AG04450 (cell line): Measurements from ENCODE around the gene LGMN. TPM values are rescaled to one million over a fixed set of nuclear protein-coding genes. Genes with fewer than 3 reads are reported as not detected.

Source experiments
- CTCF ChIA-PET: fragments of 300-600, 350-600 bp; formaldehyde crosslinking; extraction: SDS; loops from one replicate; lab custom pipeline; 2022; ENCODE audit warnings: antibody characterized with exemption, inconsistent platforms; lab: Charles Lee
- POLR2A ChIA-PET: fragments of 350-600 bp; formaldehyde crosslinking; extraction: SDS; loops from one replicate; lab custom pipeline; 2021; ENCODE audit warnings: antibody characterized with exemption, inconsistent platforms; lab: Yijun Ruan, JAX
- DNase-seq: peaks from one replicate; pipeline ENCODE4 v3.0.0-alpha.2; 2011; ENCODE audit warnings: low read depth, low spot score
- H3K27ac ChIP-seq: one replicate; pipeline ENCODE4 v1.5.1; 2012; ENCODE audit warnings: low read depth, low read length, control low read depth
- H3K27me3 ChIP-seq: one replicate; pipeline ENCODE4 v1.6.0; 2012; ENCODE audit warnings: low read length; ENCODE audit not compliant: control insufficient read depth, insufficient read depth
- H3K4me3 ChIP-seq: 2 replicates; pipeline ENCODE4 v1.5.1; 2011; ENCODE audit warnings: mild to moderate bottlenecking, low read depth, low read length, control low read depth
- H3K9me3 ChIP-seq: 2 replicates; pipeline ENCODE4 v1.5.1; 2012; ENCODE audit warnings: low read length; ENCODE audit not compliant: control insufficient read depth, insufficient read depth
- polyA plus RNA-seq: library from polyadenylated mRNA; depleted of rRNA; stranded (reverse); fragments of >200 nt; gene quantifications from 2 replicates; pipeline ENCODE4 v1.2.3, GENCODE V29; 2011
- TF ChIP-seq, protein P1 (sequence below): IDR thresholded peaks from 2 replicates; pipeline ENCODE4 v1.5.1; 2011; ENCODE audit warnings: low read depth, low read length, control low read depth, inconsistent platforms

The LGMN gene
- polyA plus RNA-seq, 1 experiment = 21.8 TPM

DNA sequence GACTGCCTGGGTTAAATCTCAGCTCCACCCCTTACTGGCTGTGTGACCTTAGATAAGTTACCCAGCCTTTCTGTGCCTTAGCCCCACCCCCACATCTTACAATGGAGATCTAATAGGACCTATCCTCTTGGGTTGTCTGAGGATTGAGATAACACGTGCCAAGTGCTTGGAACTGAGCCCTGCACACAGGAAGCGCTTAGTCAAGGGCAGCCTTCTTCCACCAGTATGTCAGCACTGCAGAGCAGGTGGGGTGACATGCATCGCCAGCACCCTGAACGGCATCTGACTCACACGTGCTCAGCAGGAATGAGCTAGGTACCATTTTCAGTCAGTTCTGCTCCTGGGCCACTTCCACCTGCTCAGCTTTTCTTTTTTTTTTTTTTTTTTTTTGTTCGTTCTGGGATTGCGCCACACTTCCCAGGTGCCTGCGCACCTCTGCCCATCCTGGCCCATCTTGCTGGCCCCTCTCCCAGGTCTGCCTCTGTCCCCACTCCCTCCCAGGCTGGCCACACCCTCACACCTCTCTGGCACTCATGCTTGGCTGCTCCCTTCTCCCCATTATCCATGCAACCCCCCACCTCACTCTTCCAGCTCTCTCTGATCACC lies 19.6 kb downstream of the LGMN start:
- DNase-seq = no peak
- POLR2A ChIA-PET = interaction anchor here (0.6 to 0.9 kb wide), 3 partner anchors 20 to 411 kb away, joined by 3 to 4 read pairs (median 3); partner anchors contain the start of gene LGMN

DNA sequence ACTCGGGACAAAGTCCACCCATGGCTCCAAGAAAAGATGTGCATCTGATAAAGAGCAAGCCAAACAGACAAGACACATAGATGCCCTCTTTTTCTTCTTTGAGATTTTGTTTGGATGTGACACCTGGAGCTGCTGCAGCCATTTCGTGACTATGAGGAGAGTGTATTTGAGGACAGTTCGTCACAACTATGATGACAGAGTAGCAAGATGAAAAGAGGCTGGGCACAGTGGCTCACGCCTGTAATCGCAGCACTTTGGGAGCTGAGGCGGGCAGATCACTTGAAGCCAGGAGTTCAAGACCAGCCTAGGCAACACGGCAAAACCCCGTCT lies 21.5 kb downstream of the LGMN start:
- Histone ChIP-seq H3K4me3 (no peak overlapping the region), H3K9me3 (peaks cover 3% of the 10 kb centered on the region; the same call in 1 of the 2 replicates), H3K27me3 (peaks cover 15% of the 10 kb centered on the region), H3K27ac (no peak overlapping the region)
- DNase-seq = no peak
- TF ChIP-seq, protein P1, sequence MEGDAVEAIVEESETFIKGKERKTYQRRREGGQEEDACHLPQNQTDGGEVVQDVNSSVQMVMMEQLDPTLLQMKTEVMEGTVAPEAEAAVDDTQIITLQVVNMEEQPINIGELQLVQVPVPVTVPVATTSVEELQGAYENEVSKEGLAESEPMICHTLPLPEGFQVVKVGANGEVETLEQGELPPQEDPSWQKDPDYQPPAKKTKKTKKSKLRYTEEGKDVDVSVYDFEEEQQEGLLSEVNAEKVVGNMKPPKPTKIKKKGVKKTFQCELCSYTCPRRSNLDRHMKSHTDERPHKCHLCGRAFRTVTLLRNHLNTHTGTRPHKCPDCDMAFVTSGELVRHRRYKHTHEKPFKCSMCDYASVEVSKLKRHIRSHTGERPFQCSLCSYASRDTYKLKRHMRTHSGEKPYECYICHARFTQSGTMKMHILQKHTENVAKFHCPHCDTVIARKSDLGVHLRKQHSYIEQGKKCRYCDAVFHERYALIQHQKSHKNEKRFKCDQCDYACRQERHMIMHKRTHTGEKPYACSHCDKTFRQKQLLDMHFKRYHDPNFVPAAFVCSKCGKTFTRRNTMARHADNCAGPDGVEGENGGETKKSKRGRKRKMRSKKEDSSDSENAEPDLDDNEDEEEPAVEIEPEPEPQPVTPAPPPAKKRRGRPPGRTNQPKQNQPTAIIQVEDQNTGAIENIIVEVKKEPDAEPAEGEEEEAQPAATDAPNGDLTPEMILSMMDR = no peak
- CTCF ChIA-PET = interaction anchor here (2.2 kb wide), 1 partner anchor 41 kb away, joined by 4 read pairs; no protein-coding TSS in a partner anchor
- POLR2A ChIA-PET = interaction anchor here (1.4 kb wide), 1 partner anchor 22 kb away, joined by 7 read pairs; the partner anchor contains the start of gene LGMN

More for the DNA sequence above, 19.6 kb downstream of the LGMN start:
- no peak overlapping the region for H3K4me3 ChIP-seq
- peaks cover 5% of the 10 kb centered on the region; the same call in 1 of the 2 replicates for H3K9me3 ChIP-seq
- H3K27ac ChIP-seq = no peak overlapping the region
- TF ChIP-seq, protein P1 = no peak
- H3K27me3 ChIP-seq = peaks cover 13% of the 10 kb centered on the region
- CTCF ChIA-PET = interaction anchor here (1.2 to 2.2 kb wide), 3 partner anchors 11 to 55 kb away, joined by 3 to 4 read pairs (median 3); no protein-coding TSS in a partner anchor

DNA sequence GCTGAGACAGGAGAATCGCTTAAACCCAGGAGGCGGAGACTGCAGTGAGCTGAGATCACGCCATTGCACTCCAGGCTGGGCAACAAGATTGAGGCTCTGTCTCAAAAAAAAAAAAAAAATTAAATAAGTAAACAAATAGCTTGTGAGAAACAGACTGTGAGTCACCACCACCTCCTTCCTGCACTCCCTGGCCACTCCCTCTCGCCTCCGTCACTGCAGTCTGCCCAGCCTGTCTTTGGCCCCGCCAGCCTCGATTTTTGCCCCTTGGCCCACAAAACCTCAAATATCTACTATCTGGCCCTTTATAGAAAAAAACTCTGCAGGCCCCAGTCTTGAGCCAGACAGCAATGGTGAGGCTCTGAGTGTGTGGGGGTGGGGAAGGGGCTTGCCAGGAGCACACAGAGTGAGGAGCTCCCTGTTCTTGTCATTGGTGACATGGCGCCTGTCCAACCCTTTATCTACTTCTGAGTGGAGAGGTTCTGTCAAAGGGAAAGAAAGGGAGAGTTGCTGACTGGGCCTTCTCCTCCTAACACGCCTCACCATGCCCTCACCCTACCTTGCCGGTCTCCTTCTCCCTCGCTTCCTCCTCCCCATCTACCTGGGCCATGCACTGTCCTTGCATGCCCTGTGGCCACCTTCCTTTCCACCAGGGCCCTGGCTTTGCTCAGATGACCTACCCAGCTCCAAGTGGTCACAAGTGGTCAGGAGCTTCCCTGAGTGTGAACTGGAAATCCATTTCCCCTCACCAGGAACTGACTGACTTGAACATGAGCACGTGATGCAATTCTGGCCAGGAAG lies 22.1 kb downstream of the LGMN start:
- peaks cover 9% of the 10 kb centered on the region for H3K27me3 ChIP-seq
- ChIA-PET POLR2A (interaction anchor here (0.7 to 1.4 kb wide), 2 partner anchors 22 to 32 kb away, joined by 7 to 9 read pairs; partner anchors contain the start of gene LGMN), CTCF (interaction anchor here (0.6 to 2.4 kb wide), 3 partner anchors 12 to 40 kb away, joined by 5 to 16 read pairs (median 6); no protein-coding TSS in a partner anchor)
- TF ChIP-seq, protein P1 = no peak
- H3K4me3 ChIP-seq = no peak overlapping the region
- H3K27ac ChIP-seq = no peak overlapping the region
- DNase-seq = peak; percentile 51
- H3K9me3 ChIP-seq = no peaks in the 10 kb centered on the region; the same call in 1 of the 2 replicates

DNA sequence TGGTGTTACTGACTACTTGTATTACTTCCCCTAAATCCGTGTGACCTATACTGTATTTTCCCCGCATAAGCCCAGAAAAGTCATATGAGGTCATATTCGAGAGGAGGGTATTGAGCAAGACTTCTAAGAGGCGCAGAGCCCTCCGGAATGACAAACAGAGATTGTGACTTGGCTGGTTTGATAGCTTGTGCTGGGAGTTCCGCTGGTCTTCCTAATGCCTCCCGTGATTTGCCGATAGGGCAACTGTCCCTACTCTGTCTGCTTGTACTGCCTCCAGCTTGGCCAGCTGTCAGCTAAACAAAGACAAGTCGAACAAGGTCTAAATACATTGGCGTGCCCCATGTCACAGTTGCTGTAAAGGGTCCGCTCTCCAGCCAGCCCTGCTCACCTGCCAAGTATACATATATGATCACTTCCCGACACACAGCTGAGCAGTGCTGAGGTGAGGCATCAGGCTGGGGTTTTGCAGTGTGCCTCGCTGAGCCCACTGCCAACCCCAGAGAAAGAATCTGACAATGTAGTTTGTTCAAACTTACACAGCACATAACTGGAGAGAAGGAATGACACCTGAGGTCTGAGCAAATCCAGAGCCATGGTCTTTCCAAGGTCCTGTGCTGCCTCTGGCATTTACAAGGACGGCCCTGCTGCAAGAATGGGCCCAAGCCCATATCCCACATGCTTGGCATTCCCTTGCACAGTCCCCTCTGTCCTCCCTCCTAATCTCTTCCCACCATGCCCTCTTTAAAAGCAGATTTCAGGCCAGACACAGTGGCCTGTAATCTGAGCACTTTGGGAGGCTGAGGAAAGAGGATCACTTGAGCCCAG lies 23.7 kb downstream of the LGMN start:
- CTCF ChIA-PET = interaction anchor here (2.2 to 2.4 kb wide), 2 partner anchors 10 to 38 kb away, joined by 6 to 16 read pairs; no protein-coding TSS in a partner anchor
- Histone ChIP-seq H3K4me3 (no peak overlapping the region), H3K9me3 (no peaks in the 10 kb centered on the region; the same call in 1 of the 2 replicates), H3K27me3 (peaks cover 6% of the 10 kb centered on the region), H3K27ac (no peak overlapping the region)
- POLR2A ChIA-PET = no interaction called here
- no peak for DNase-seq
- TF ChIP-seq, protein P1 = no peak
